Mesodermal cell (in vitro differentiated cells): ENCODE measurements around the gene TRAPPC1.
A peak's percentile ranks its signal among the peaks of the same experiment; 100 is the strongest.

Experiments
- H3K27ac ChIP-seq: 2 replicates; pipeline ENCODE4 v1.7.0; 2013; ENCODE audit warnings: mild to moderate bottlenecking, low read depth, low read length, moderate library complexity; ENCODE audit not compliant: severe bottlenecking
- H3K36me3 ChIP-seq: 2 replicates; pipeline ENCODE4 v1.7.1; 2013; ENCODE audit warnings: mild to moderate bottlenecking, low read length, moderate library complexity; ENCODE audit not compliant: control insufficient read depth, insufficient read depth
- H3K4me1 ChIP-seq: one replicate; pipeline ENCODE4 v1.7.1; 2013; ENCODE audit warnings: mild to moderate bottlenecking, low read length; ENCODE audit not compliant: insufficient read depth, control insufficient read depth, poor library complexity, severe bottlenecking
- H3K4me3 ChIP-seq: 2 replicates; pipeline ENCODE4 v1.7.0; 2013; ENCODE audit warnings: low read length, control low read depth, mild to moderate bottlenecking; ENCODE audit not compliant: insufficient read depth, poor library complexity, severe bottlenecking; ENCODE audit errors: extremely low read depth
- H3K9me3 ChIP-seq: 2 replicates; pipeline ENCODE4 v1.7.1; 2013; ENCODE audit warnings: mild to moderate bottlenecking, low read length, moderate library complexity; ENCODE audit not compliant: control insufficient read depth
- WGBS, 2 experiments: methylation state at CpG; one replicate each; pipeline ENCODE4 v1.1.5; 2013; ENCODE audit warnings: missing lambda C conversion rate in 2 of 2; ENCODE audit not compliant: insufficient coverage in 2 of 2; 5-methylcytosine and 5-hydroxymethylcytosine counted together

The TRAPPC1 gene

GRCh38 chr17:7886227-7887037 is 45.3 kb downstream of the TRAPPC1 start:
- peak overlapping the region; percentile 92 for H3K27ac ChIP-seq
- H3K4me3 ChIP-seq = peak overlapping the region; percentile 68

DNA sequence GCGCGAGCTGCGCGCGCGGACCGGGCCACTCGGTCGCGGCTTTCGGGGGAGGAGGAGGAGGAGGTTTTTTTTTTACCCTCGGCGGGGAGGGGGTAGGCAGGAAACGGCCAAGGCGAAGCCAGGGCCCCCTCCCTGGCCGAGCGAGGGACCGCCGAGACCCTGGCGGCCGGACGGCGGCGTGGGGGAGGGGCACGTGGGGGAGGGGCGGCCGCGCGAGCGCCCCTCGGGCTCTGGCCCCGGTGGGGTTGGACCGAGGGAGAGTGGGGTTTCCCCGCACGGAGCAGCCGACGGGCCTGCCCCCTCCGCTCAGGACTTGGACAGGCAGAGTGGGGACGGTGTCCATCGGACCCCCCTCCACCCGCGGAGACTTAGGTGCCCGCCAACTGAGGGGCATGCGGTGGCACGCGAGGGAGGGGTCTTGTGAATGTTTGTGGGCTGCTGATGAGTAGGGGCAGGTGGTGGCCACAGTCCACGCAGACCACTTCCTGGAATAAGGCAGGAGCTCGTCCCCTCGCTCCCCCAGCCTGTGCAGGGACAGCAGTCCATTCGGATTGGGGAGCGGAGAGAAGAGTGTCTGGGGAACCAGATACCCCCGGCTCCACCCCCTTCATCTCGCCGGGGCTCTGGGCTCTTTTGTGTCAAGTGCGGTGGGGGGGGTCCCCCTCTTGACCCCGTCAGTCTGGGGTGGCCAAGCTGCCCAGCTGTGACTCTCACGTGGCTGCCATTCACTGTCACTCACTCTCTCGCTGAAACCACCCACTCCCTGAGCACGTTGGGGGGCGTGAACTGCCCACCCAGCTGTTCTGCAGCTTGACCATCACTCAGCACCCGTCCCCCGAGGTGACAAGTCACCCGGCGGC is 46.1 kb downstream of the TRAPPC1 start:
- Histone ChIP-seq H3K4me1 (peaks cover 40% of the 10 kb centered on the region), H3K36me3 (peaks cover 11% of the 10 kb centered on the region), H3K27ac (peak overlapping the region; percentile 92), H3K4me3 (peak overlapping the region; percentile 68), H3K9me3 (no peaks in the 10 kb centered on the region)
- WGBS, 2 experiments = 0% methylated on average over 28 to 43 of the region's 64 CpGs

More at GRCh38 chr17:7886227-7887037, 45.3 kb downstream of the TRAPPC1 start:
- 3% methylated on average over 15 to 20 of the region's 30 CpGs for WGBS, 2 experiments
- Histone ChIP-seq H3K4me1 (peaks cover 38% of the 10 kb centered on the region), H3K9me3 (no peaks in the 10 kb centered on the region), H3K36me3 (peaks cover 17% of the 10 kb centered on the region)

GRCh38 chr17:7884581-7885366 is 47.0 kb downstream of the TRAPPC1 start:
- H3K27ac ChIP-seq = no peak overlapping the region
- peak overlapping the region; percentile 68 for H3K4me3 ChIP-seq
- 0 to 1% methylated on average over 7 to 25 of the region's 100 CpGs for WGBS, 2 experiments
- no peaks in the 10 kb centered on the region for H3K9me3 ChIP-seq
- H3K36me3 ChIP-seq = peaks cover 11% of the 10 kb centered on the region
- H3K4me1 ChIP-seq = peaks cover 46% of the 10 kb centered on the region

GRCh38 chr17:7883781-7884386 is 47.9 kb downstream of the TRAPPC1 start:
- peaks cover 39% of the 10 kb centered on the region for H3K4me1 ChIP-seq
- peak overlapping the region; percentile 40 for H3K4me3 ChIP-seq
- peaks cover 13% of the 10 kb centered on the region for H3K36me3 ChIP-seq
- no peaks in the 10 kb centered on the region for H3K9me3 ChIP-seq
- no CpG with 5 or more reads among the region's 3 CpGs for WGBS, 2 experiments
- H3K27ac ChIP-seq = no peak overlapping the region

GRCh38 chr17:7882629-7883028 is 49.1 kb downstream of the TRAPPC1 start:
- WGBS, 2 experiments = 93% methylated on average over 2 of the region's 3 CpGs; no CpG with 5 or more reads in 1 of the 2 experiments
- Histone ChIP-seq H3K27ac (peak overlapping the region; percentile 13), H3K4me3 (no peak overlapping the region), H3K9me3 (no peaks in the 10 kb centered on the region), H3K4me1 (peaks cover 32% of the 10 kb centered on the region), H3K36me3 (peaks cover 18% of the 10 kb centered on the region)

DNA sequence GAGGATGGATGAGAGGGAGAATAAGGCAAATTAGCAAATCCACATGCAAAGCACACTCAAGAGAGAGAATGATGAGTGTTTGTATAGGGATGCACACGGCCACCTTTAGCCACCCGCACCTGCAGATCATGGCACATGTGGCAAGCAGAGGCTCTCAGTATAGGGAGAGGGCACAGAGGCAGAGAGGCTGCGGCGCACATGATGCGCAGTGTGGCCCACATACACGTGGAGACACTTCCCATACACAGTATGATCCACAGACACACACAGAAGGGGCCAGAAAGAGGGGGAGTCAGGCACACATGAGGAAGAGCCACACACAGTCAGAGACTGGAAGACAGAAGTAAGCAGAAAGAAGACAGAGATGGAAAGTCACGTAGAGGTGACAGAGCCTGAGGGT is 49.7 kb downstream of the TRAPPC1 start:
- Histone ChIP-seq H3K9me3 (no peaks in the 10 kb centered on the region), H3K4me3 (no peak overlapping the region), H3K36me3 (peaks cover 18% of the 10 kb centered on the region), H3K4me1 (peaks cover 28% of the 10 kb centered on the region), H3K27ac (no peak overlapping the region)
- WGBS, 2 experiments = 97 to 100% methylated on average over 2 to 3 of the region's 7 CpGs

GRCh38 chr17:7881276-7882054 is 50.3 kb downstream of the TRAPPC1 start:
- no peak overlapping the region for H3K4me3 ChIP-seq
- no peak overlapping the region for H3K27ac ChIP-seq
- 86 to 92% methylated on average over 7 of the region's 7 CpGs for WGBS, 2 experiments
- peaks cover 27% of the 10 kb centered on the region for H3K4me1 ChIP-seq
- H3K9me3 ChIP-seq = no peaks in the 10 kb centered on the region
- peaks cover 18% of the 10 kb centered on the region for H3K36me3 ChIP-seq
